Neural progenitor cell (in vitro differentiated cells): ENCODE measurements around the gene UVSSA. TPM values are rescaled to one million over a fixed set of nuclear protein-coding genes. Genes with fewer than 3 reads are reported as not detected.

Source experiments
- DNase-seq: peaks from one replicate; pipeline ENCODE4 v3.0.0-alpha.2; 2016; ENCODE audit warnings: low spot score
- H2AFZ ChIP-seq: fragments of 200-600 bp; sonication (generic); replicated peaks from 2 replicates; pipeline ENCODE4 v1.6.1; 2016; ENCODE audit warnings: antibody characterized with exemption
- H3F3A ChIP-seq: fragments of 200-600 bp; sonication (generic); 2 replicates; pipeline ENCODE4 v1.6.1; 2016; ENCODE audit warnings: antibody characterized with exemption, low read depth
- H3K27ac ChIP-seq: fragments of 200-600 bp; sonication (generic); 2 replicates; pipeline ENCODE4 v1.5.1; 2016; ENCODE audit warnings: mild to moderate bottlenecking
- H3K27me3 ChIP-seq: fragments of 200-600 bp; sonication (generic); 2 replicates; pipeline ENCODE4 v1.6.1; 2016; ENCODE audit warnings: mild to moderate bottlenecking, moderate library complexity
- H3K36me3 ChIP-seq: fragments of 200-600 bp; sonication (generic); 2 replicates; pipeline ENCODE4 v1.5.1; 2016
- H3K4me1 ChIP-seq: fragments of 200-600 bp; sonication (generic); 2 replicates; pipeline ENCODE4 v1.6.1; 2016; ENCODE audit warnings: mixed run types
- H3K4me2 ChIP-seq: fragments of 200-600 bp; sonication (generic); 2 replicates; pipeline ENCODE4 v1.6.1; 2016
- H3K4me3 ChIP-seq: fragments of 200-600 bp; sonication (generic); 2 replicates; pipeline ENCODE4 v1.5.1; 2016
- H3K79me2 ChIP-seq: fragments of 200-600 bp; sonication (generic); 2 replicates; pipeline ENCODE4 v1.6.1; 2016; ENCODE audit warnings: low read depth
- H3K9ac ChIP-seq: fragments of 200-600 bp; sonication (generic); 2 replicates; pipeline ENCODE4 v1.6.1; 2016
- H3K9me3 ChIP-seq: fragments of 200-600 bp; sonication (generic); 2 replicates; pipeline ENCODE4 v1.5.1; 2016; ENCODE audit warnings: low read depth
- H4K20me1 ChIP-seq: fragments of 200-600 bp; sonication (generic); 2 replicates; pipeline ENCODE4 v1.6.1; 2016; ENCODE audit warnings: low read depth
- H3K27ac Mint-ChIP-seq: 3 replicates; pipeline ENCODE4 v1.8.0; 2021; ENCODE audit warnings: mixed read lengths
- H3K27me3 Mint-ChIP-seq: 2 replicates; pipeline ENCODE4 v1.8.0; 2022; ENCODE audit warnings: low read depth, mild to moderate bottlenecking, inconsistent platforms, moderate library complexity, mixed read lengths; ENCODE audit not compliant: insufficient read depth
- H3K36me3 Mint-ChIP-seq: 3 replicates; pipeline ENCODE4 v1.8.0; 2021; ENCODE audit warnings: mixed read lengths
- H3K4me1 Mint-ChIP-seq: 3 replicates; pipeline ENCODE4 v1.8.0; 2021; ENCODE audit warnings: mixed read lengths
- H3K4me3 Mint-ChIP-seq: 3 replicates; pipeline ENCODE4 v1.8.0; 2021; ENCODE audit warnings: mild to moderate bottlenecking, moderate library complexity, mixed read lengths
- H3K9me3 Mint-ChIP-seq: 3 replicates; pipeline ENCODE4 v1.8.0; 2020; ENCODE audit warnings: mixed read lengths
- EZH2 ChIP-seq: fragments of 200-600 bp; sonication (generic); IDR thresholded peaks from 2 replicates; pipeline ENCODE4 v1.6.1; 2017; ENCODE audit warnings: antibody characterized with exemption, mild to moderate bottlenecking, moderate library complexity
- EZH2phosphoT487 ChIP-seq: fragments of 200-600 bp; sonication (generic); IDR thresholded peaks from 2 replicates; pipeline ENCODE4 v1.6.1; 2017; ENCODE audit warnings: antibody characterized with exemption
- total RNA-seq: library from RNA; depleted of rRNA; stranded (reverse); fragments of >200 nt; gene quantifications from 2 replicates; pipeline ENCODE4 v1.2.3, GENCODE V29; 2015; ENCODE audit warnings: low replicate concordance
- TF ChIP-seq, protein P1 (sequence below): fragments of 200-600 bp; sonication (generic); IDR thresholded peaks from 2 replicates; pipeline ENCODE4 v1.5.1; 2017; ENCODE audit warnings: antibody characterized with exemption, mild to moderate bottlenecking

Gene UVSSA
- total RNA-seq, 1 donor from 2014 or later: 10.9 TPM

DNA sequence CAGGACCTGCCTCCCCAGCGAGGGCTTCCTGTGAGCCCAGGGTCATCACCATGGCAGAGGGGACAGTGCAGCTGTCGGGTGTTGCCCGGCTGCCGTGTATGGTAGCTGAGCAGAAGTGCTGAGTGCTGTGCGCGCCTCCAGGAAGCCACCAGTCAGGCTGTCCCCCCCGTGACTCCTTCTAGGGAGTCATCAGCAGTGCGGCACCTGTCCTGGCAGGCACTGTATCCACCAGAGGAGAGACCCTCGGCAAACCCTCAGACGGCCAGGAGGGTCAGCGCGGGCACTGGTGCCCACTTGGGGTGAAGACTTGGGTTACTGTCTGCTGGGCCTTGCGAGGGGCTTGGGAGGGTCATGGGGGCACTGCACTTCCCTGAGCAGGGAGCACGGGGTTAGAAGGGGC, 8.4 kb downstream of the UVSSA start:
- peaks cover 8% of the 10 kb centered on the region for H3K4me1 Mint-ChIP-seq
- Histone ChIP-seq H3K9me3 (no peaks in the 10 kb centered on the region), H2AFZ (no peak overlapping the region), H3K4me2 (no peak overlapping the region), H4K20me1 (peaks cover 9% of the 10 kb centered on the region), H3F3A (no peaks in the 10 kb centered on the region), H3K27me3 (no peaks in the 10 kb centered on the region), H3K4me3 (no peak overlapping the region), H3K36me3 (no peaks in the 10 kb centered on the region), H3K4me1 (no peaks in the 10 kb centered on the region), H3K27ac (no peak overlapping the region), H3K79me2 (no peaks in the 10 kb centered on the region), H3K9ac (no peak overlapping the region)
- H3K4me3 Mint-ChIP-seq: no peak overlapping the region
- no peaks in the 10 kb centered on the region for H3K9me3 Mint-ChIP-seq
- TF ChIP-seq EZH2phosphoT487: no peak
- TF ChIP-seq, protein P1, sequence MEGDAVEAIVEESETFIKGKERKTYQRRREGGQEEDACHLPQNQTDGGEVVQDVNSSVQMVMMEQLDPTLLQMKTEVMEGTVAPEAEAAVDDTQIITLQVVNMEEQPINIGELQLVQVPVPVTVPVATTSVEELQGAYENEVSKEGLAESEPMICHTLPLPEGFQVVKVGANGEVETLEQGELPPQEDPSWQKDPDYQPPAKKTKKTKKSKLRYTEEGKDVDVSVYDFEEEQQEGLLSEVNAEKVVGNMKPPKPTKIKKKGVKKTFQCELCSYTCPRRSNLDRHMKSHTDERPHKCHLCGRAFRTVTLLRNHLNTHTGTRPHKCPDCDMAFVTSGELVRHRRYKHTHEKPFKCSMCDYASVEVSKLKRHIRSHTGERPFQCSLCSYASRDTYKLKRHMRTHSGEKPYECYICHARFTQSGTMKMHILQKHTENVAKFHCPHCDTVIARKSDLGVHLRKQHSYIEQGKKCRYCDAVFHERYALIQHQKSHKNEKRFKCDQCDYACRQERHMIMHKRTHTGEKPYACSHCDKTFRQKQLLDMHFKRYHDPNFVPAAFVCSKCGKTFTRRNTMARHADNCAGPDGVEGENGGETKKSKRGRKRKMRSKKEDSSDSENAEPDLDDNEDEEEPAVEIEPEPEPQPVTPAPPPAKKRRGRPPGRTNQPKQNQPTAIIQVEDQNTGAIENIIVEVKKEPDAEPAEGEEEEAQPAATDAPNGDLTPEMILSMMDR: no peak
- TF ChIP-seq EZH2: no peak
- no peak for DNase-seq
- H3K27ac Mint-ChIP-seq: no peak overlapping the region
- peaks cover 4% of the 10 kb centered on the region for H3K27me3 Mint-ChIP-seq
- H3K36me3 Mint-ChIP-seq: peaks cover 1% of the 10 kb centered on the region

DNA sequence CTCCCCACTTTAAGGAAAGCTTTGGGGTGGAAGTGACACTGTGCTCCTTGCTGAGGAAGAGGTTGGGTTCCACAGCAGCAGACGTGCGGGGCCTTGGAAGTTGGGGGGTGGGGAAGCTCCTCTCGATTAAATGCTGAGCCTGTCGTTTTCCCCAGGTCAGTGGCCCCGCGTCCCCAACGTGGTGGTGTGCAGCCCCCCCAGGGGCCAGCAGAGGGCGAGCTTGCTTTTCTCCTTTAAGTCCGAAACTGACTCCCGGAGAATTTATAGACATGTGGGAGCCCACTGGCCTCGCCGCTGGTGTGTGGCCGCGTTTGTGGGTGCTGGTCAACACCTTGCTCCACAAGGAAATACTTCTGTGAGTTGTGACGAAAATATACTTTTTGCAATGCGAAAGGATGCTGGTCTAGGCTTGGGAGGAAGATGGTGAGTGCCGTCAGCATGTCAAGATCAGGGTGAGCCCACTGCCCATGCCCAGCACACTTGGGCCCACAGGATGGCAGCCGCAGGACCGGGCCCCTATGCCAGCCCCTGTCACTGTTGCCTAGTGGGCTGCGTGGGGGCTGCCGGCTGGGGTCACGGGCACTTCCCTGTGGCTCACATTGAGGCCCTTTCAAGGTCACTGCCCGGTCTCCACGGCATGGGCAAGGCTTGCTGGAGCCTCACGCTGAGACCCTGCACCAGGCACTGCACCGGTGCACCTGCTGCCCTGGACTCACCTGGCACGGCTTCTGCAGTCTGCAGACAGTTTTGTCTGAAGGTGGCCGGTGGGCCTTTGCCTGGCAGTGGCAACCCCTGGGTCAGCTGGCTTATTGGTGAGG, 9.4 kb downstream of the UVSSA start:
- Mint-ChIP-seq H3K4me3 (no peak overlapping the region), H3K4me1 (peaks cover 10% of the 10 kb centered on the region), H3K27ac (no peak overlapping the region), H3K27me3 (peaks cover 4% of the 10 kb centered on the region), H3K36me3 (peaks cover 1% of the 10 kb centered on the region), H3K9me3 (no peaks in the 10 kb centered on the region)
- Histone ChIP-seq H3K9me3 (no peaks in the 10 kb centered on the region), H3K4me2 (no peak overlapping the region), H4K20me1 (peaks cover 9% of the 10 kb centered on the region), H2AFZ (no peak overlapping the region), H3K9ac (no peak overlapping the region), H3K36me3 (no peaks in the 10 kb centered on the region), H3K27ac (no peak overlapping the region), H3K4me3 (no peak overlapping the region), H3K4me1 (no peaks in the 10 kb centered on the region), H3F3A (no peaks in the 10 kb centered on the region), H3K27me3 (no peaks in the 10 kb centered on the region), H3K79me2 (no peaks in the 10 kb centered on the region)
- DNase-seq: peak; percentile 86
- no peak for TF ChIP-seq EZH2
- TF ChIP-seq, protein P1: peak; percentile 85
- TF ChIP-seq EZH2phosphoT487: no peak

DNA sequence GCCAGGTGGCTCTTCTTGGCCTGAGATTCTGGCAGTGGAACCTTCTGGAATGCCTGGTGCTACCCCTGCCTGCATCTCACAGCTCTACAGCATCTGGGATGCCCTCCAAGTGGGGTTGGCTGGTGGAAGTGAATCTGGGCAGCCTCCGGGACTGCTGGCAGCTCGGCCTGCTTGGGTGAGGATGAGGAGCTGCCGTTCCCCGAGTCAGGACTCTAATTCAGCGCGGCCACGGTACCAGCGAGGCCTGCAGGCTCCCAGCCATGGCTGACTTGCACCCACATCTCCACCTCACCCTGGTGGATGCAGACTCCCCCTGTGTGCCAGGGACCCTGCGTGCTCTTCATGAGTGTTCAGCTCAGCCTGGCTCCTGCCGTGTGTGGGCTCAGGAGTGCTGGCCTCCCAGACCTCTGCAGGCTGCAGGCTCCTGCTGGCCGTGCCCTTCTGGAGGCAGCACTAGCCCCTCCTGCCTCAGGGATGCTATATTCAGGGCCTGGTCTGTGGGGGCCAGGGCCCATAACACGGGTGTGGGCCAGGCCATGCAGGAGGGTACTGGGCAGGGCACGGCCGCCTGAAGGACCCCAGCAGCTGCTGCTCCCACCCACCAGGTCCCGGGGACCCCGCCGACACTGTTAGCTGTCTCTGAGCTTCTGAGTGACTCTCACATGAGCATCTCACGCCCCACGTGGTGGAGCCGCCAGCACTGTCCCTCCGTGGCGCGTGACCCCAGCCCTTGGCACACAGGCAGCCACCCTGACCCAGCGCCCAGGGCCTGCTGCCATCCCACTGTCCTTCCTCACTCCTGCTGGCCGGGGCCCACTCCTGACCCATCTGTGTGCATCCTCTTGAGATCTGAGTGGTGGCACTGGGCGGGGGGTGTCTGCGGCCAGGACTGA, 10.6 kb downstream of the UVSSA start:
- Histone ChIP-seq H4K20me1 (peaks cover 1% of the 10 kb centered on the region), H3K27me3 (no peaks in the 10 kb centered on the region), H3K9me3 (no peaks in the 10 kb centered on the region), H3K4me2 (no peak overlapping the region), H3K27ac (no peak overlapping the region), H3K9ac (no peak overlapping the region), H3K4me3 (no peak overlapping the region), H2AFZ (no peak overlapping the region), H3K36me3 (no peaks in the 10 kb centered on the region), H3K79me2 (no peaks in the 10 kb centered on the region), H3F3A (no peaks in the 10 kb centered on the region), H3K4me1 (no peaks in the 10 kb centered on the region)
- Mint-ChIP-seq H3K4me1 (peaks cover 9% of the 10 kb centered on the region), H3K27me3 (peaks cover 4% of the 10 kb centered on the region), H3K27ac (no peak overlapping the region), H3K4me3 (no peak overlapping the region), H3K36me3 (peaks cover 1% of the 10 kb centered on the region), H3K9me3 (no peaks in the 10 kb centered on the region)
- DNase-seq: no peak
- TF ChIP-seq EZH2phosphoT487 (no peak), EZH2 (no peak)
- TF ChIP-seq, protein P1: no peak
